HuH-7 (cell line): ENCODE data around the gene LPCAT3.

Source experiments
- DNase-seq: peaks from one replicate; pipeline ENCODE4 v3.0.0; 2011; ENCODE audit warnings: low spot score

LPCAT3 gene

GRCh38 chr12:6998715-6999451, 19.4 kb downstream of the LPCAT3 start:
- DNase-seq, result no peak

GRCh38 chr12:6996040-6996441, 22.2 kb downstream of the LPCAT3 start:
- no peak for DNase-seq

- DNase-seq, result no peak
These were observed 30.2 kb downstream of the LPCAT3 start for GRCh38 chr12:6987956-6988553.

- DNase-seq, result no peak
These were observed 35.7 kb downstream of the LPCAT3 start for GRCh38 chr12:6982532-6982931.

- no peak for DNase-seq
These were observed 36.9 kb downstream of the LPCAT3 start for GRCh38 chr12:6981152-6982052.

GRCh38 chr12:6980740-6981139, 37.5 kb downstream of the LPCAT3 start:
- no peak for DNase-seq

- DNase-seq, result no peak
These were observed 38.2 kb downstream of the LPCAT3 start for GRCh38 chr12:6980075-6980474.

GRCh38 chr12:6979453-6979852, 38.8 kb downstream of the LPCAT3 start:
- no peak for DNase-seq

GRCh38 chr12:6979021-6979420, 39.3 kb downstream of the LPCAT3 start:
- no peak for DNase-seq

GRCh38 chr12:6978611-6979011, 39.7 kb downstream of the LPCAT3 start:
- no peak for DNase-seq

GRCh38 chr12:6978188-6978587, 40.1 kb downstream of the LPCAT3 start:
- DNase-seq, result no peak

- no peak for DNase-seq
These were observed 40.6 kb downstream of the LPCAT3 start for GRCh38 chr12:6977653-6978052.

GRCh38 chr12:6975297-6976032, 42.8 kb downstream of the LPCAT3 start:
- no peak for DNase-seq

GRCh38 chr12:6974180-6974579, 44.1 kb downstream of the LPCAT3 start:
- DNase-seq, result no peak

- DNase-seq, result no peak
These were observed 48.2 kb downstream of the LPCAT3 start for GRCh38 chr12:6970096-6970527.

- DNase-seq, result no peak
These were observed 49.9 kb downstream of the LPCAT3 start for GRCh38 chr12:6968426-6968825.

GRCh38 chr12:6967651-6968100, 50.6 kb downstream of the LPCAT3 start:
- no peak for DNase-seq

GRCh38 chr12:6966351-6966750, 51.9 kb downstream of the LPCAT3 start:
- no peak for DNase-seq

GRCh38 chr12:6965714-6966113, 52.6 kb downstream of the LPCAT3 start:
- DNase-seq, result no peak

GRCh38 chr12:6965026-6965661, 53.1 kb downstream of the LPCAT3 start:
- DNase-seq, result peak; percentile 93

GRCh38 chr12:6964605-6965025, 53.7 kb downstream of the LPCAT3 start:
- DNase-seq, result no peak
